Stimulated activated CD8-positive, alpha-beta memory T cell treated with anti-CD3 and anti-CD28 coated beads, Interleukin-2, amount 100 ng/mL, for 1 hour (primary cell): ENCODE results near the gene XRCC4.

Experiments
- DNase-seq, 2 donors: peaks; one replicate each; pipeline ENCODE4 v3.0.0-alpha.2; 2020; ENCODE audit warnings: low read depth in 2 of 2

XRCC4 gene

DNA sequence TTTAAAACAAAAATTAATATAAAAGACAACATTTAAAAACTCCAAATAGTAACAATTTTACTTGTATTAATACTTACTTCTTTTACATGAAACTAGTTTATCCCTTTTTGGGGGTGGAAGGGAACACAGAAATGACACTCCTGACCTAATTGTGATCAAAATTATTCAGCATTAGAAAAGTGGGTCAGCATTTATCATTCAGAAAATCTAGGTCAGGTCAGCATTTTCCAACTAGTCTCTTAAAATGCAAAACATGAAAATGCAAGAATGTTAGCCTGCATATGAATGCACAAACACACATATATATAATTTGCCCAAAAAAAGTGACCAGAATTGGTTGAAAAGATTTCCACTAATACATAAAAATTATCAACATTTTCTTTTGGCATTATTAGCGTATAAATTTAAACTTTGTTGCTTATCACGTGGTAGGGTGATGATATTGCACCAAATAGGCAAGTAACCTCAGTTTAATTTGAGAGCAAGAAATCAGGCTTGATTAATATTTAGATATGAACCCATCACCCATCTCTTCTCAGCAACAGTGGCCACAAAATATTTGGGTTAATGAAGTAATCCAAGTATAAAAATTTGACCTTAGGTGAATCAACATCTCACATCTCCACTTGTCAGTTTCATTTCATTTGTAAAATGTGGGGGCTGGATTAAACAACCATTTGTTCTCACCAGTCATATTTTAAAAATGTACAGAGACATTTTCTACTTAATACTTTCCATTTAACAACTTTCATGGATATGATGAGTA is 5.9 kb upstream of the XRCC4 start:
- no peak for DNase-seq

DNA sequence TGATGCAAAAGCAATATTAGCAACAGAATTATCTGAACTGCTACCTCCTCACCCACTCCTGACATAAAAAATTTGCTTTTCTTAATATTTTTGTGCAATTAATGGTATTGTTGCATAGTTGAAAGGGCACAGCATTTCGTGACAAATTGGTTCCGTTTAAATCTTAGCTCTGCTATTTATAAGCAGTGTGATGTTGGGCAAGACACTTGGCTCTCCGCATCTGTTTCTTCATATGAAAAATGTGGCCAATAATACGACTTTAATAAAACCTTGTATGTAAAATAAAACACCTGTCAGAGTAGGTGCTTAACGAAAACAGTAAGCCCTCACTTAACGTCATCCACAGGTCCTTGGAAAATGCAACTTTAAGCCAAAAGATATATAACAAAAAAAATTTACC is 4.4 kb upstream of the XRCC4 start:
- DNase-seq: no peak

GRCh38 chr5:83077662-83078261 is 415 bp downstream of the XRCC4 start:
- DNase-seq: no peak

- DNase-seq: no peak
Observed at GRCh38 chr5:83082750-83083149, 5.4 kb downstream of the XRCC4 start.

DNA sequence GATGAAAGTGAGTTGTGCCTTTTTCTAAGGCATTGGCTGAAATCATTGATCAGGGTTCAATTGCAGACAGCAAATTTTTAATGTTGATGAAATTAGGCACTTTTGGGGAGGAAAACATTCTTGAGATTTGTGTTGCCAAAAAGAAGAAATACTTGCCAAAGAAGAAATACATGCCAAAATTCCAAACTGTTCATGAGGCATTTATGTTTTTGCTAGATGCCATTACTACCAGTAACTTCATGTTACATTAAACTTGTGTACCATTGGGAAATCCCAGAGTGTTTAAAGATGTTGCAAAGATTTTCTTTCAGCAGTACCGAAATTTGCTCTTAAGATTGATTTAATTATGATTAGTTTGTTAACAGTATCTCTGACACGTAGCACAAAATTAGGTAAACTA is 7.0 kb downstream of the XRCC4 start:
- no peak for DNase-seq

- no peak for DNase-seq
Observed at GRCh38 chr5:83085106-83085505, 7.8 kb downstream of the XRCC4 start.

GRCh38 chr5:83090169-83090568 is 12.8 kb downstream of the XRCC4 start:
- DNase-seq: no peak

DNA sequence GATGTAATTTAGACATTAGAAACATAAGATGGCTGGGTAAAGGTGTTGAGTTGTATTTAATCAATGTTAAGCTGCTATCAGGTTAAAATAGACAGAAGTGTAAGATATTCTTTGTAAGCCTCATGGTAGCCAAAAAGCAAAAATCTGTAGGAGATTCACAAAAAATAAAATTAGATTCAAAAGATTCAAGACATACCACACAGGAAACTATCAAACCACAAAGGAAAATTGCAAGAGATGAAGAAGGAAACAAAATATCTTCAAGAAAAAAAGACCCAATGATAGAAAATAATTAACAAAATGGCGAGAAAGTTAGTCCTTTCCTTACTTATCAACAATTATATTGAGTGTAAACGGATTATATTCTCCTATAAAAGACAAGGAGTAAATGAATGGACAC is 15.3 kb downstream of the XRCC4 start:
- no peak for DNase-seq

DNA sequence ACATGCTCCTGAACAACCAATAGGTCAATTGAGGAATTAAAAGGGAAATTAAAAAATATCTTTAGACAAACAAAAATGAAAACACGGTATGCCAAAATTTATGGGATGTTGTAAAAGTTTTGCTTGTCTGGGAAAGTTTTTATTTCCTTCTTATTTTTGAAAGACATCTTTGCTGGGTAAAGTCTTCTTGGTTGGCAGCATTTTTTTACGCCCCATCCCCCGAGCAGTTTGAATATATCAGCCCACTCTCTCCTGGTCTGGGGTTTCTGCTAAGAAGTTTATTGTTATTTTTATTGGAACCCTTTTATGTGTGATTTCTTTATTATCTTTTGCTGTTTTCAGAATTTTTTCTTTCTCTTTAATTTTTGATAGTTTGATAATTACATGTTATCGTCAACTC is 16.3 kb downstream of the XRCC4 start:
- no peak for DNase-seq

DNA sequence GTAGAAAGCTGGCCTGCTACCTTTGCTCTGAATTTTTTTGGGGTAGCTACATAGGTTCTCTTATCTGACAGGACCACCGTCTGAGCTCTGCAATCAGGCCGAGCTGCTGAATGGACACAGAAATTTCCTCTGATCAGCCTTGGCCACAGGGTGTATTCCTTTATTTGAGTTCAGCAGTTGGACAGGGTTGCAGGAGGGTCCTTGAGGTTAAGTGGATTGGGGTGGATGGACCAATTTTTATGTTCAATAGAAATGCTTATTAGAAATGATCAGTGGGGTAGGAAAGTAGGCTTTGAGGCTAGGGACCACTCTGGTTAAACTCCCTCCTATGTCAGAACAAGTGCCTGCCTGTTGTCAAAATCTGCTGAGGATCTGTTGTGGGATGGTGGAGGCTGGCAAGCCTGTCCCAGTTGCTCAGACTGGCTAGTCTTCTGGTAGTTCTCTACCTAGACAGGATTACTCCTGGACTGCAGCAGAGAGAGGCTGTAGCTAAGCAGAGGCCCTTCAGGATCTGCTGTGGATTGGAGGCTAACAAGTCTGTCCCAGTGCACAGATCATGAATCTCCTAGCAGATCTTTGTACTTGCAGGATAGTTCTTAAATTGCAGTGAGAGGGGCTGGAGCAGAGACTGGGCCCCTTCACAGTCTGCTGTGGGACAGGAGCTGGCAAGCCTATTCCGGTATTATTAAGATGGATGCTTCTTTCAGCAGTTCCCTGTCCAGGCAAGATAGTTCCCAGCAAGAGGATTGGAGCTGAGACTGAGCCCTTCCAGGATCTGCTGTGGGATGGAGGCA is 18.0 kb downstream of the XRCC4 start:
- DNase-seq: no peak

DNA sequence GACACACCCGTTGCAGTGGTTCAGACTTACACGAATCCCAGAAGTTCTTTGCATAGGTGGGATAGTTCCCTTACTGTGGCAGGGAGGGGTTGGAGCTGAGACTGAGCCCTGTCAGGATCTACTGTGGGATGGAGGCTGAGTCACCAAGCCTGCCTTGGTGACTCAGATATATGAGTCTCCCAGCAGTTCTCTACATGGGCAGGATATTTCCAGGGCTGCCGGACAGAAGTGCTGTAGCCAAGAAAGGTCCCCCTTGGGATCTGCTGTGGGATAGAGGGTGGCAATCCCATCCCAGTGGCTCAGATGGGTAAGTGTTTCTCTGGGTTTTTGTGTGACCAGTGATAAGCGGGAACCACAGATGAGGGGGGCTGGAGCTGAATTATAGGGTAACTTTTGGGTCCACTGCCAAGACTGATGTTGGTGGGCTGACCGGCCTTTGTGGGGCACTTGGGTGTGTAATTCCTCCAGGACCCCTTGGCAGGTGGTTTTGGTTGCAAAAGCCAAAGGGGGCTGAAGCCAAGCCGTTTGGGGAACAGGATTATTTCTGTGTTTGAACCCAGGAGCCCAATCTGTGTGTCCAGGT is 18.7 kb downstream of the XRCC4 start:
- no peak for DNase-seq

DNA sequence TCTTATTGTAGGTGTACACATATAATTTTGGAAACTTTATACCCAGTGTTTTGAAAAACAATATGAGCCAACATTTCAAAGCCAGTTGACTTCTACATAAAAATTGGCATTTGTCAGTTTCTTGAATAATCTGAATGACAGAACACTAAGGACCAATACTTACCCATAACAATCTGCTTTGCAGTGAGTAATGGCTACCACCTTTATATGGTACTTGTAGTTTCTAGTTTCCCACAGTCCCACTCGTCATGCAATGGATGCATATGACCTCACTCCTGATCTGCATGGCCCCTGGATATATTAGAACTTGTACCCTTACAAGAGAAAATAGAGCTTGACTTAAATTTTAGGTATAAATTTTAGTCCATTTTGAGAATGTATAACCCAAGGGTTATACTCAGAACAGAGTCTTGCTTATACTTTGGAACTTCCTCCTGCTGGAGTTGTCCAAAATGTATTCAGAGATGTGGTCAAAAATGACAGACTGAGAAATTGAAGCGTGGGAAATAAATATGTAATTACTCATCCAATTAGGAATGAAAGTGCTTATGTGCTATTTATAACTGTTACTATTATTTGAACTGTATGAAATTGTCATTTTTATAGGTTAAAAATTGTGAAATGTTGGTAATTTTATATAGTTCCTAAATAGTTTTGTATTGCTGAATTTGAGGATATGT is 19.5 kb downstream of the XRCC4 start:
- DNase-seq: no peak

- no peak for DNase-seq
Observed at GRCh38 chr5:83097689-83098231, 20.4 kb downstream of the XRCC4 start.

- no peak for DNase-seq
Observed at GRCh38 chr5:83099001-83099400, 21.7 kb downstream of the XRCC4 start.

- DNase-seq: no peak
Observed at GRCh38 chr5:83099445-83099844, 22.1 kb downstream of the XRCC4 start.

GRCh38 chr5:83101514-83101913 is 24.2 kb downstream of the XRCC4 start:
- no peak for DNase-seq

DNA sequence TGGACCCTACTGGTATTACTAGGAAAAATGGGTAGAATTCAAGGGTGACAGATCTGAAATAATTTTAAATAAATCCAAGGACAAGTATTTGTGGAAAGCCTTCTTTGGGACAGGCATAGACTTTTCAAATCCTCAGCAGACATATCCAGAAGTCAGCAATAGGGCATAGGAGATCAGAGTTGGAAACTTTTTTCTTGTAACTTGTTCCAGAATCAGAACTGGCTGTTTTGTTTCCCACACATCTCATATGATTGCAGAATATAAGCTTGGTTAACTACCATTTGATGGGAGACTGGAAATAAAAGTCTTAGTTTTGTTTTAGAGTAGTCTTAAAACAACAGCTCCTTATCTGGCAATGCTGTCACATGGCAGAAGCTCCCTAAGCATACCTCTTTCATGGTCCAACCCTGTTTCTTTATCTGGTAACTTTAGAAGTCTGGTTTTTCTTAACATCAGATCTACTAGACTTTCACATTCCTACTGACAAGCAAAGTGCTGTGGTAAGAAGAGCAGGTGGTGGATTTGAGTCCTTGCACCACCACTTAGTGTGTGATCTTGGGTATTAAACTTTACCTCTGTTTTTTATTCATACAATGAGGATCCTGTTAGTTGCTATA is 25.1 kb downstream of the XRCC4 start:
- no peak for DNase-seq

GRCh38 chr5:83104021-83104420 is 26.7 kb downstream of the XRCC4 start:
- DNase-seq: no peak

- DNase-seq: no peak
Observed at GRCh38 chr5:83107692-83108420, 30.5 kb downstream of the XRCC4 start.

GRCh38 chr5:83109380-83109779 is 32.0 kb downstream of the XRCC4 start:
- DNase-seq: no peak

- DNase-seq: no peak
Observed at GRCh38 chr5:83115816-83116215, 38.5 kb downstream of the XRCC4 start.
